SU-DHL-6 (cell line): ENCODE measurements around the gene NPPA.

Experiments
- H2AFZ ChIP-seq: fragments of 200-600 bp; sonication (generic); 2 replicates; pipeline ENCODE4 v1.6.1; 2014; ENCODE audit warnings: low read depth, mild to moderate bottlenecking, moderate library complexity, mixed read lengths, antibody characterized with exemption, low read length; ENCODE audit not compliant: severe bottlenecking
- H3F3A ChIP-seq: fragments of 200-600 bp; shearing (Covaris generic); 2 replicates; pipeline ENCODE4 v1.6.0; 2016; ENCODE audit warnings: antibody characterized with exemption, mild to moderate bottlenecking; ENCODE audit not compliant: insufficient read depth
- H3K27ac ChIP-seq: fragments of 200-600 bp; sonication (generic); 2 replicates; pipeline ENCODE4 v1.5.1; 2016; ENCODE audit warnings: low read depth, mild to moderate bottlenecking, low read length, moderate library complexity, mixed read lengths
- H3K27me3 ChIP-seq: fragments of 200-600 bp; sonication (generic), shearing (Covaris generic); 2 replicates; pipeline ENCODE4 v1.6.0; 2014; ENCODE audit warnings: mild to moderate bottlenecking, low read length
- H3K36me3 ChIP-seq: fragments of 200-600 bp; sonication (generic); 2 replicates; pipeline ENCODE4 v1.6.1; 2014; ENCODE audit warnings: mild to moderate bottlenecking, low read length, mixed read lengths
- H3K4me2 ChIP-seq: fragments of 300-600, 200-600 bp; shearing (Covaris generic), sonication (generic); 2 replicates; pipeline ENCODE4 v1.6.0; 2014; ENCODE audit warnings: low read length, low read depth, mild to moderate bottlenecking; ENCODE audit not compliant: poor library complexity, severe bottlenecking
- H3K4me3 ChIP-seq: fragments of 200-600 bp; sonication (generic); 2 replicates; pipeline ENCODE4 v1.5.1; 2014; ENCODE audit warnings: antibody characterized with exemption, low read length, mild to moderate bottlenecking, mixed read lengths; ENCODE audit not compliant: insufficient read depth, poor library complexity, severe bottlenecking
- H3K79me2 ChIP-seq: fragments of 200-600 bp; sonication (generic); 2 replicates; pipeline ENCODE4 v1.6.1; 2014; ENCODE audit warnings: mild to moderate bottlenecking, low read length, moderate library complexity; ENCODE audit not compliant: insufficient read depth
- H3K9ac ChIP-seq: fragments of 200-600 bp; sonication (generic); 2 replicates; pipeline ENCODE4 v1.7.0; 2014; ENCODE audit warnings: mild to moderate bottlenecking, low read length
- H3K9me2 ChIP-seq: fragments of 200-600 bp; sonication (generic); replicated peaks from 2 replicates; pipeline ENCODE4 v1.6.1; 2014; ENCODE audit warnings: low read length; ENCODE audit not compliant: insufficient read depth
- H3K9me3 ChIP-seq: fragments of 200-600 bp; sonication (generic); 2 replicates; pipeline ENCODE4 v1.6.1; 2014; ENCODE audit warnings: low read length, mixed read lengths; ENCODE audit not compliant: insufficient read depth
- H4K20me1 ChIP-seq: fragments of 200-600 bp; sonication (generic); 2 replicates; pipeline ENCODE4 v1.6.1; 2014; ENCODE audit warnings: low read depth, mild to moderate bottlenecking, antibody characterized with exemption, low read length, moderate library complexity, mixed read lengths
- CTCF ChIP-seq: fragments of 200-600 bp; sonication (generic); IDR thresholded peaks from one replicate; pipeline ENCODE4 v1.5.1; 2017; ENCODE audit warnings: antibody characterized with exemption, mild to moderate bottlenecking, low read length, moderate library complexity; ENCODE audit not compliant: insufficient read depth, poor library complexity, severe bottlenecking
- EZH2phosphoT487 ChIP-seq: fragments of 200-600 bp; sonication (generic), shearing (Covaris generic); conservative IDR thresholded peaks from 2 replicates; pipeline ENCODE4 v1.6.1; 2018; ENCODE audit warnings: mild to moderate bottlenecking, antibody characterized with exemption, low read length, moderate library complexity, mixed read lengths

NPPA gene

GRCh38 chr1:11860587-11860986, 13.0 kb upstream of the NPPA start:
- Histone ChIP-seq H3F3A (no peaks in the 10 kb centered on the region), H3K9ac (no peak overlapping the region), H2AFZ (no peak overlapping the region), H3K36me3 (no peaks in the 10 kb centered on the region), H3K79me2 (no peaks in the 10 kb centered on the region), H3K27ac (no peak overlapping the region), H3K9me2 (no peaks in the 10 kb centered on the region), H3K9me3 (no peaks in the 10 kb centered on the region), H3K27me3 (no peaks in the 10 kb centered on the region), H3K4me3 (no peak overlapping the region), H4K20me1 (no peaks in the 10 kb centered on the region), H3K4me2 (no peak overlapping the region)
- TF ChIP-seq CTCF, result no peak
- no peak for TF ChIP-seq EZH2phosphoT487

- Histone ChIP-seq H4K20me1 (no peaks in the 10 kb centered on the region), H3K4me2 (no peak overlapping the region), H3K27me3 (no peaks in the 10 kb centered on the region), H3K27ac (no peak overlapping the region), H3K4me3 (no peak overlapping the region), H3K79me2 (no peaks in the 10 kb centered on the region), H2AFZ (no peak overlapping the region), H3K9me2 (no peaks in the 10 kb centered on the region), H3K9ac (no peak overlapping the region), H3K9me3 (no peaks in the 10 kb centered on the region), H3K36me3 (no peaks in the 10 kb centered on the region), H3F3A (no peaks in the 10 kb centered on the region)
- TF ChIP-seq EZH2phosphoT487 (no peak), CTCF (no peak)
Measured at GRCh38 chr1:11860083-11860482, 12.5 kb upstream of the NPPA start.

GRCh38 chr1:11858968-11859871, 11.6 kb upstream of the NPPA start:
- Histone ChIP-seq H3K36me3 (no peaks in the 10 kb centered on the region), H3K4me3 (no peak overlapping the region), H3K9me3 (no peaks in the 10 kb centered on the region), H3K9me2 (no peaks in the 10 kb centered on the region), H4K20me1 (no peaks in the 10 kb centered on the region), H3K27ac (no peak overlapping the region), H3F3A (no peaks in the 10 kb centered on the region), H3K79me2 (no peaks in the 10 kb centered on the region), H3K4me2 (no peak overlapping the region), H3K27me3 (no peaks in the 10 kb centered on the region), H2AFZ (no peak overlapping the region), H3K9ac (no peak overlapping the region)
- TF ChIP-seq CTCF (no peak), EZH2phosphoT487 (no peak)
